ENCODE measurements around the gene CRLF1.

The CRLF1 gene

GRCh38 chr19:18543814-18544475 is 62.7 kb downstream of the CRLF1 start:
- DNase-seq = peak; percentile 1 to 64 (median 22)

Data from NCI-H1417 (cell line).